Measurements from ENCODE around the gene GSC.

DNA sequence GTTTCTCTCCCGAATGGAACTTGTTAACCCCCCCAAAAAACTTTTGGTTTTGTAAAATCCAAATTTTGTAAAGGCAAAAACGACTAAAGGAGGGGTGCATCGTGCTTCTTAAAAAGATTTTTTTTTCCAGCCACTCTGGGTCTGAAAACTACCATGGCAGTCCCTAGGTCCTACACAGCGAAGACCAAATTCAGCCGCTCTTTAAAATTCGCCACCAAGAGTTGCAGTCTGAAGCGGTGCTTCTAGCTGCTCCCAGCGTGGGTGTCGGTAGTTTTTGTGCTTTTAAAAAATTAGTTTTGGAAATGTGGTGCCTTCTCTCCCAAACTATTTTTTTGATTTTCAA lies 873 bp upstream of the GSC start:
- TF ChIP-seq, protein P1, sequence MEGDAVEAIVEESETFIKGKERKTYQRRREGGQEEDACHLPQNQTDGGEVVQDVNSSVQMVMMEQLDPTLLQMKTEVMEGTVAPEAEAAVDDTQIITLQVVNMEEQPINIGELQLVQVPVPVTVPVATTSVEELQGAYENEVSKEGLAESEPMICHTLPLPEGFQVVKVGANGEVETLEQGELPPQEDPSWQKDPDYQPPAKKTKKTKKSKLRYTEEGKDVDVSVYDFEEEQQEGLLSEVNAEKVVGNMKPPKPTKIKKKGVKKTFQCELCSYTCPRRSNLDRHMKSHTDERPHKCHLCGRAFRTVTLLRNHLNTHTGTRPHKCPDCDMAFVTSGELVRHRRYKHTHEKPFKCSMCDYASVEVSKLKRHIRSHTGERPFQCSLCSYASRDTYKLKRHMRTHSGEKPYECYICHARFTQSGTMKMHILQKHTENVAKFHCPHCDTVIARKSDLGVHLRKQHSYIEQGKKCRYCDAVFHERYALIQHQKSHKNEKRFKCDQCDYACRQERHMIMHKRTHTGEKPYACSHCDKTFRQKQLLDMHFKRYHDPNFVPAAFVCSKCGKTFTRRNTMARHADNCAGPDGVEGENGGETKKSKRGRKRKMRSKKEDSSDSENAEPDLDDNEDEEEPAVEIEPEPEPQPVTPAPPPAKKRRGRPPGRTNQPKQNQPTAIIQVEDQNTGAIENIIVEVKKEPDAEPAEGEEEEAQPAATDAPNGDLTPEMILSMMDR (IDR thresholded peaks at IDR 0.05): no peak
- no peak for TF ChIP-seq POLR2A (IDR thresholded peaks at IDR 0.05)
